ENCODE results near the gene CHST11.

CHST11 gene

DNA sequence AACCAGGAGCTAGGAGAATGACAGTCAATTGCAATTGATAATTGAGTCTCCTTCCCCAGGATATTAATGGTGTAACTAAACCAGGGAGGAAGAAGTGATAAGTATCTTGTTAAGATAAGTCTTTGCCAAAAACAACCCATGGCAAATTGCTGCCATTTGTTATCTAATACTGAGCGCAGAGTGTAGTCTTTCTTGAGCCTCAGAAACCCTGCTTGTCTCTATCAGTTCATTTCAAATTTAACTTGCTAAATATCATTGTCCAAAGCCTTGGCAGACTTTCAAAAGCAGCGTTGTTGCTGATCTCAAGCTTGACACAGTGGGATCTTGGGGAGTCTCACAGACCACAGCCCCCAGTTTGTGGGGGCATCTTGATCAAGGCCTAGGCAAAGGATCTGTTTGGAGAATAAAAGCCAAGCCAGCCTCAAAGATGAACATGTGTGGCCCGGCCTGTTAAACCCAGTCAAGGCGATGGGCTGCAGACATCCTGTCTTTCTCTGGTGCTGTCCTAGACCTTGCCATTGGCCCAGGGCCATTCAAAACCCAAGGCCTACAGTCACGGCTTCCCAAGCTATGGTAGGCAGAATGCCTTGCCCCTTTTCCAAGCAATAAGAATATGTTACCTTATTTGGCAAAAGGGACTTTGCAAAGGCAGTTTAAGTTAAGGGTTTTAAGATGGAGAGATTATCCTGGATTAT is 164.2 kb downstream of the CHST11 start:
- no peaks in the 10 kb centered on the region for H3K4me1 ChIP-seq (ENCODE audit: control insufficient read depth, insufficient read depth, low read length)
- no peak overlapping the region for H3K4me3 ChIP-seq (ENCODE audit: low read length)
- no peaks in the 10 kb centered on the region for H3K36me3 ChIP-seq (ENCODE audit: control insufficient read depth, insufficient read depth, low read length)
- H3K9ac ChIP-seq (ENCODE audit: low read length): no peak overlapping the region
- no peaks in the 10 kb centered on the region for H3K9me3 ChIP-seq (ENCODE audit: control insufficient read depth, low read length)
- H3K27me3 ChIP-seq (ENCODE audit: control insufficient read depth, insufficient read depth, low read length): no peaks in the 10 kb centered on the region

DNA sequence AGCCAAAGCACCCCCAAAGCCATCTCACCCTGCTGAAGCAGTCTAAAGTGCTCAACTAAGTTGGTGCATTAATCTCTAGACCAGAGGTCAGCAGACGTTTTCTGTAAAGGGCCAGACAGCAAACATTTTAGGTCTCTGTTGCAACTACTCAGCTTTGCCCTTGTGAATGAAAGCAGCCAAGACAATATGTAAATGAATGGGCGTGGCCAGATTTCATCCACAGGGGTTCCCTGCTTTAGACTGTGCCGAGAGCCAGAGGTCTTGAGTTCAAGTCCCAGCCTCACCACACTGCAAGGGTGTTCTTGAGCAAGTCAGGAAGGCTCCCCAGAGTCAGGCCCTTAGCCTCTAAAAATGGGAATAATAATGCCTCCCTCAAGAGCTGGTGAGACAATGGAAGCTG is 166.2 kb downstream of the CHST11 start:
- Histone ChIP-seq H3K27me3 (ENCODE audit: control insufficient read depth, insufficient read depth, low read length) (no peaks in the 10 kb centered on the region), H3K4me1 (ENCODE audit: control insufficient read depth, insufficient read depth, low read length) (no peaks in the 10 kb centered on the region), H3K36me3 (ENCODE audit: control insufficient read depth, insufficient read depth, low read length) (no peaks in the 10 kb centered on the region), H3K9me3 (ENCODE audit: control insufficient read depth, low read length) (no peaks in the 10 kb centered on the region), H3K4me3 (ENCODE audit: low read length) (no peak overlapping the region), H3K9ac (ENCODE audit: low read length) (no peak overlapping the region)

DNA sequence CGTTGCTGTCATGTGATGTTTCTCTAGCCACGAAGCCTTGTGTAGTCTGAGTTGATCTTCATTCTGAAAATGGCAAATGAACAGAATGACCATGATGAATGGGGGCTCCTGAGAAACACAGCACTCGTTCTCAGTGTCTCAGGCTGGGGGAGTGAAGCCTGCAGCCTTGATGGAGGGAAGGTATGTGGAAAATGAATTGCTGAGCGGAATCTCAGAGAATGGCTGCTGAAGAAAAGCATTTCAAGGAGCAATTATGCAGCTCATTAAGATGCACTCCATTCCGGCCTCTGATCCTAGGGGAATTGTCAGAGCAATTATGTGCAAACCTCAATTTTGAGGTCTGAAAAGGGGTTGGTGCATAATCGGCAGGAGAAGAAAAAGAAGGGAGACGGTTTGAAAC is 167.1 kb downstream of the CHST11 start:
- H3K4me3 ChIP-seq (ENCODE audit: low read length): no peak overlapping the region
- no peaks in the 10 kb centered on the region for H3K36me3 ChIP-seq (ENCODE audit: control insufficient read depth, insufficient read depth, low read length)
- H3K9me3 ChIP-seq (ENCODE audit: control insufficient read depth, low read length): no peaks in the 10 kb centered on the region
- no peak overlapping the region for H3K9ac ChIP-seq (ENCODE audit: low read length)
- H3K27me3 ChIP-seq (ENCODE audit: control insufficient read depth, insufficient read depth, low read length): no peaks in the 10 kb centered on the region
- no peaks in the 10 kb centered on the region for H3K4me1 ChIP-seq (ENCODE audit: control insufficient read depth, insufficient read depth, low read length)

DNA sequence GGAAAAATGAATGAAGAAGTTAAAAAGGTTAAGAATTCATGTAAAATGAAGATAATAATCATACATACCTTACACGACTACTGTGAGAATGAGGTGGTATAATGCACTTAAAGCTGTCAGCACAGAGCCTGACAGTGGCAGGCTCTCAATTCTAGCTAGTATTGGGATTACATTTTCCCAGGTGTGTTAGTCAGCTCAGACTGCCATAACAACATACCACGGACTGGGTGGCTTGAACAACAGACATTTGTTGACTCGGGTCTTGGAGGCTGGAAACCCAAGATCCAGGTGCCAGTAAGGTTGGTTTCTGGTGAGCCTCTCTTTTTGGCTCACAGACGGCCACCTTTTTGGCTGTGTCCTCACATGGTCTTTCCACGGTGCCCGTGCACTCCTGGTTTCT is 167.8 kb downstream of the CHST11 start:
- Histone ChIP-seq H3K9me3 (ENCODE audit: control insufficient read depth, low read length) (no peaks in the 10 kb centered on the region), H3K4me1 (ENCODE audit: control insufficient read depth, insufficient read depth, low read length) (no peaks in the 10 kb centered on the region), H3K4me3 (ENCODE audit: low read length) (no peak overlapping the region), H3K36me3 (ENCODE audit: control insufficient read depth, insufficient read depth, low read length) (no peaks in the 10 kb centered on the region), H3K9ac (ENCODE audit: low read length) (no peak overlapping the region), H3K27me3 (ENCODE audit: control insufficient read depth, insufficient read depth, low read length) (no peaks in the 10 kb centered on the region)

DNA sequence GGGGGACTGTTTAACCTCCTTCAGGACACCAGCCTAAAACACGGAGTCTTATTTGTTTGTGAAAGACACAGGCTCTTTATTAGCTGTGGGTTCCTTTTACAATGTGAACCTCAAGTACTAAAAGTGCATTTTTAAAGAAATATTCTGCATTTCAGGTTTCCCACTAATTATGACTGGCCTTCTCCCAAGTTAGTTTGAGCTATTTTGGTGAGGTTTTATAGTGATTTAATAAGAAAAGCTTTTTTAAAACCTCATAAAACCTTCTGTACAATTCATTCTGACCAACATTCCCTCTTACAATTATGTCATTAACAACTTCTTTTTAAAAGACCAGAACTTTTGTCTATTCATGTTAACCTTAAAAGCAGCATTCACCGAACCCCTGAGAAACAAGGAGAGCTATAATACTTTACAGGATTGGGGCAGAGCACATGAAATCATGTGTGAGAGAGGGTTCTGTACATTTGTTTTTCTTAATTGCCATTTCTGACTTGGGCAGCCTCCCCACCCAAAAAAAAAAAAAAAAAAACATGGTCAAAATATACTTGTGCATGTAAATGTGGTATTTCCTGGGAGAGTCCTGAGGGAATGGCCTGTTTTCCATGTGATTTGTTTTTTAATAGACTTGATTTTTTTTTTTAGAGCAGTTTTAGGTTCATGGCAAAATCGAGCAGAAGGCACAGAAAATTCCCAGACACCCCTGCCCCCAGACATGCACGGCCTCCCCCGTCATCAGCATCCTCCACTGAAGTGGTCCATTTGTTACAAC is 169.5 kb downstream of the CHST11 start:
- no peak overlapping the region for H3K4me3 ChIP-seq (ENCODE audit: low read length)
- H3K9me3 ChIP-seq (ENCODE audit: control insufficient read depth, low read length): no peaks in the 10 kb centered on the region
- no peaks in the 10 kb centered on the region for H3K36me3 ChIP-seq (ENCODE audit: control insufficient read depth, insufficient read depth, low read length)
- H3K9ac ChIP-seq (ENCODE audit: low read length): no peak overlapping the region
- no peaks in the 10 kb centered on the region for H3K27me3 ChIP-seq (ENCODE audit: control insufficient read depth, insufficient read depth, low read length)
- H3K4me1 ChIP-seq (ENCODE audit: control insufficient read depth, insufficient read depth, low read length): no peaks in the 10 kb centered on the region

DNA sequence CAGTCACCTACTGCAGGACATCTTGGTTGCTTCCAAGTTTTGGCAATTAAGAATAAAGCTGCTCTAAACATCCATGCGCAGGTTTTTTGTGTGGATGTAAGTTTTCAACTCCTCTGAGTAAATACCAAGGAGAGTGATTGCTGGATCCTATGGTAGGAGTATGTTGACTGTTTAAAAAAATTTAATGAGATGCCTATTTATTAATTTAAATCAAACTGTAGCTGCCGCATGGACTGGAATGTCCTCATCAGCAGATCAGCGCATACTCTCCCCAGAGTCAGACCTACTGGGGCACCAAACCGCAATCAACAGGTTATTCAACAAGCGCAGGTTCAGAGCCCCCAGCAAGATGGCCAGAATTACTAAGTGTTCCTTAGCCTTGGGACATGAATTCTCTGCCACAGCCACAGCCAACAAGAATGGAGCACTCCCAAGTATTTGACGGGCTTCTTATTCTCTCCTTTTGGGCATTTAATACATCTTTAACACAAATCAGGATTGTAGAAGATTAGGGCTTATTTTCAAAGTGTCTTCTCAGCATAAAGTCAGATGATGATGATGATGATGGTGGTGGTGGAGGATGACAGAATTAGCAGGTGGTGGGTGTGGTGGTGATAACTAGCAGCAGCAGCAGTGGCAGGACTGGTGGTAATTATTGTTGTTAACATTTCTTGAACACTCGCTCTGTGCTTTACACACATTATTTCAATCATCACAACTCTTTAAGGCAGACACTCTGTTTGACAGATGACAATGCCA is 170.7 kb downstream of the CHST11 start:
- Histone ChIP-seq H3K27me3 (ENCODE audit: control insufficient read depth, insufficient read depth, low read length) (no peaks in the 10 kb centered on the region), H3K9me3 (ENCODE audit: control insufficient read depth, low read length) (no peaks in the 10 kb centered on the region), H3K9ac (ENCODE audit: low read length) (no peak overlapping the region), H3K4me1 (ENCODE audit: control insufficient read depth, insufficient read depth, low read length) (no peaks in the 10 kb centered on the region), H3K36me3 (ENCODE audit: control insufficient read depth, insufficient read depth, low read length) (no peaks in the 10 kb centered on the region), H3K4me3 (ENCODE audit: low read length) (no peak overlapping the region)

DNA sequence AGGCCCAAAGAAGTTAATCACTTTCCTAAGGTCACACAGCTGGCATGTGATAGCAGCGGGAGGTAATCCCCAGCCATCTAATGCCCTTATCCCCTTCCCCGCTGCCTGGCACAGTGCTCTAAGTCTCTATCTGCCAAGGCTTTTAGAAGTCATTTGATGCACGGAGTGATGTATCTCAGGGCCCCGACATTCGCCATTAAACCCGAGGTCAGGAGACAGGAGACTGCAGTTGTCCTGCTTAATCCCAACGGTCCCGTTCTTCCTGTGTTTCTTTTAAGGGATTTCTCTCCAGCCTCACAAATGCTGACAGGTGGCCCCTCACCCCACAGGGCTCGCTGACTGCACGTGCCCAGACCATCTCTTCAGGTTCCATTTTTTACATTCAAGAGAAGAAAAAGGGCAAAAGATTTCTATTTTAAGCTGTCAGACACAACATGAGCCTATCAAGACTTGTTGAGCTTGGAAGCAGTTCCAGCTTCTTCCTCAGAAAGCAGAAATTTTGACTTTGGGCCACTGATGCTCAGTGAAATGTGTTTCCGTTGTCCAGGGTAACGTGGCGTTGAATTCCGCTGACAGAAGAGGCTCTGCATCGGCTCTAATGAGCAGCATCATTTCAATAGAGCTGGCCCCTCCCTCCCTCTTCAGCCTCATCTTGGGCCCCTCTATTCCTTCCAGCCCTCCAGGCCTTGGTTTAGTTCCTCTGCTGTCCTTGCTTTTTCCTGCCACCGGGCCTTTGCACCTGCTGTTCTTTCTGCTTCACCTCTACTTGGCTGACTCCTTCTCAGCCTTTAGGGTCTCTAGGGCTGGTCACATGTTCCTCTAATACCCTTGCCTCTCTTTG is 171.5 kb downstream of the CHST11 start:
- no peaks in the 10 kb centered on the region for H3K9me3 ChIP-seq (ENCODE audit: control insufficient read depth, low read length)

DNA sequence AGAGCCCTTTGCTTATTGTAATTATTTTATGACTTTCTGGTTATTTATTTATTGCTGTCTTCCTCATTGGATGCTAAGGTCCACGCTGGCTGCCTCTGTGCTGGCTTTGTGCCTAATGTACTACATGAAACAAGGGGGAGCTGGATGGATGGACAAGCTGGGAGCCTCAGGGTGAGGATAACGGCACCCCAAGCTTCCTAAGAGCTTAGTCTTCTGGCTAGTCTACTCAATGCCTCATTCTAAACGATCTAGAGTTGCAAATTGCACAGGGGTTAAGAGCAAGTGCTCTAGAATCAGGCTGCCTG is 172.0 kb downstream of the CHST11 start:
- Histone ChIP-seq H3K9me3 (ENCODE audit: control insufficient read depth, low read length) (no peaks in the 10 kb centered on the region), H3K4me3 (ENCODE audit: low read length) (no peak overlapping the region), H3K4me1 (ENCODE audit: control insufficient read depth, insufficient read depth, low read length) (no peaks in the 10 kb centered on the region), H3K27me3 (ENCODE audit: control insufficient read depth, insufficient read depth, low read length) (no peaks in the 10 kb centered on the region), H3K36me3 (ENCODE audit: control insufficient read depth, insufficient read depth, low read length) (no peaks in the 10 kb centered on the region), H3K9ac (ENCODE audit: low read length) (no peak overlapping the region)

More for the DNA sequence above, 171.5 kb downstream of the CHST11 start:
- Histone ChIP-seq H3K27me3 (ENCODE audit: control insufficient read depth, insufficient read depth, low read length) (no peaks in the 10 kb centered on the region), H3K9ac (ENCODE audit: low read length) (no peak overlapping the region), H3K36me3 (ENCODE audit: control insufficient read depth, insufficient read depth, low read length) (no peaks in the 10 kb centered on the region), H3K4me3 (ENCODE audit: low read length) (no peak overlapping the region), H3K4me1 (ENCODE audit: control insufficient read depth, insufficient read depth, low read length) (no peaks in the 10 kb centered on the region)

DNA sequence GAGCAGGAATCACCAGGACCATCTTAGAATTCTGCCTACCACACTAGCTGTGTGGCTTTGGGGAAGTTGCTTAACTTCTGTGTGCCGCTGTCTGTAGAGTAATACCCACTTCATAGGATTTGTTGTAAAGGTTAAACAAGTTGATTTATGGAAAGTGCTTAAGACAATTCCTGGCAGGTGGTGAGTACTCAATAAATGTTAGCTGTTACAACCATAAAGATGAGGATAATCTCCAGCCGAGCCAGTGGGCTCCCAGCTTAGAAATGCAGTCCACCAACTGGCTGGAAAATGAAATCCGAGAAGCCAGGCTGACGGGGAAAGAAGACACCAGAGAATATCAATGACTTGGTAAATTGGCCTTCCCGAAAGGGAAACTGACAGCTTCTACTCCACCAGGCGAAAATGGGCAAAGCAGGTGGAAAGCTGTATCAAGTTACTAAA is 173.5 kb downstream of the CHST11 start:
- Histone ChIP-seq H3K9ac (ENCODE audit: low read length) (no peak overlapping the region), H3K4me1 (ENCODE audit: control insufficient read depth, insufficient read depth, low read length) (no peaks in the 10 kb centered on the region), H3K36me3 (ENCODE audit: control insufficient read depth, insufficient read depth, low read length) (no peaks in the 10 kb centered on the region), H3K4me3 (ENCODE audit: low read length) (no peak overlapping the region), H3K9me3 (ENCODE audit: control insufficient read depth, low read length) (no peaks in the 10 kb centered on the region), H3K27me3 (ENCODE audit: control insufficient read depth, insufficient read depth, low read length) (no peaks in the 10 kb centered on the region)

DNA sequence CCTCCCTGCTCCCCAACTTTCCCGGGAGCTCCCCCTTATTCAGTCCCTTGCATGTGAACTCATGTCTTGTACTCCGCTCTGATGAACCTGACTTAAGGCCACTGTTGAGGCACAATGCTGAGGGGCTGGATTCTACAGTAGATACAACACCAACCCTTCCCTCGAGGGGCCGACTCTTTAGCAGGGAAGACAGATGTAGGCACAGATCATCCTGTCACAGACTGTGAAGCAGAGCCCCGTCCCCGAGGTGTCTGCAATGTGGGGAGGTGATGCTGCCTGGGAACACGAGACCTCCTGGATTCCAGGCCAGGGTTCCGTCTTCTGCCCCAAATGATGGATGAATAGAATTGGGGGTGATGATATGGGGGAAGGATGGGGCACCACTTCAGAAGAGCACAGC is 175.1 kb downstream of the CHST11 start:
- H3K36me3 ChIP-seq (ENCODE audit: control insufficient read depth, insufficient read depth, low read length): no peaks in the 10 kb centered on the region
- H3K4me1 ChIP-seq (ENCODE audit: control insufficient read depth, insufficient read depth, low read length): no peaks in the 10 kb centered on the region
- H3K4me3 ChIP-seq (ENCODE audit: low read length): no peak overlapping the region
- no peak overlapping the region for H3K9ac ChIP-seq (ENCODE audit: low read length)
- H3K9me3 ChIP-seq (ENCODE audit: control insufficient read depth, low read length): no peaks in the 10 kb centered on the region
- H3K27me3 ChIP-seq (ENCODE audit: control insufficient read depth, insufficient read depth, low read length): no peaks in the 10 kb centered on the region

DNA sequence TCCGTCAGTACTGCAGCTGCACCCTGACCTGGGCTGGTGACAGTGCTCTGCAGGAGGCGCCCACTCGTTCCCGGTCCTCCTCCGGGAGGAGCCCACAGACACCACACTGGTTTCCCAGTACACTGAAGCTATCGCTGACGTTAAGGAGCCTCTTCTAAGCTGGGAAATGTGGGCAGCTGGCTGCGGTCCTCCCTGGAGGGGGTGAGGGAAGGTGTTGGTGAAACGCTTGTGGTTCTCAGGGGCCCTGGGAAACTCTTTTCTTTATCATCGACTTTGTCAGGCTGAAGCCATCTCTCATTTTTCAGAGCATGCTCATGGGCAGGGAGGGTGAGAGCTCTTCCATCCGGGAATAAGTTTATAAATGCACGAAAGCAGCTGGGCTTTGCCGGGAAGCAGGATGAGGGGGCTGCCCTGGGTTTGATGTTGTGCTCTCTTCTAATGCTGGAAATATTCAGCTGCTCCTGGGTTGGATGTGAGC is 176.0 kb downstream of the CHST11 start:
- Histone ChIP-seq H3K9me3 (ENCODE audit: control insufficient read depth, low read length) (no peaks in the 10 kb centered on the region), H3K4me3 (ENCODE audit: low read length) (no peak overlapping the region), H3K9ac (ENCODE audit: low read length) (no peak overlapping the region)

More for the DNA sequence above, 176.0 kb downstream of the CHST11 start:
- Histone ChIP-seq H3K27me3 (ENCODE audit: control insufficient read depth, insufficient read depth, low read length) (no peaks in the 10 kb centered on the region), H3K36me3 (ENCODE audit: control insufficient read depth, insufficient read depth, low read length) (no peaks in the 10 kb centered on the region), H3K4me1 (ENCODE audit: control insufficient read depth, insufficient read depth, low read length) (no peaks in the 10 kb centered on the region)
